Spinal cord (tissue), 10 donors: ENCODE results near the gene TGFBR2. TPM values are rescaled to one million over a fixed set of nuclear protein-coding genes. Genes with fewer than 3 reads are reported as not detected.
A peak's percentile ranks its signal among the peaks of the same experiment; 100 is the strongest.

Source experiments
- DNase-seq, 6 donors: peaks; one replicate each; pipeline versions ENCODE4 v3.0.0 to v3.0.0-alpha.2; 2013 to 2015; ENCODE audit warnings: low spot score in 6 of 6, low read depth in 4 of 6
- H3K27ac ChIP-seq: one replicate; pipeline ENCODE4 v1.5.1; 2013; ENCODE audit warnings: low read depth, low read length, control low read depth
- H3K27me3 ChIP-seq: one replicate; pipeline ENCODE4 v1.6.1; 2013; ENCODE audit warnings: low read length; ENCODE audit not compliant: control insufficient read depth, insufficient read depth
- H3K36me3 ChIP-seq: one replicate; pipeline ENCODE4 v1.6.1; 2013; ENCODE audit warnings: low read length; ENCODE audit not compliant: control insufficient read depth, insufficient read depth
- H3K4me1 ChIP-seq: one replicate; pipeline ENCODE4 v1.6.1; 2013; ENCODE audit warnings: low read length; ENCODE audit not compliant: control insufficient read depth, insufficient read depth
- H3K4me3 ChIP-seq: one replicate; pipeline ENCODE4 v1.5.1; 2013; ENCODE audit warnings: low read depth, low read length, control low read depth
- H3K9me3 ChIP-seq: one replicate; pipeline ENCODE4 v1.6.1; 2013; ENCODE audit warnings: low read length; ENCODE audit not compliant: control insufficient read depth, insufficient read depth
- WGBS: methylation state at CpG from one replicate; pipeline ENCODE4 v1.1.5; 2013; ENCODE audit warnings: missing lambda C conversion rate; ENCODE audit not compliant: insufficient coverage; 5-methylcytosine and 5-hydroxymethylcytosine counted together
- polyA plus RNA-seq, 2 donors: library from polyadenylated mRNA; unstranded; fragments of 120-200 nt; gene quantifications; one replicate each; pipeline ENCODE4 v1.2.1, GENCODE V29; 2013; ENCODE audit not compliant: insufficient read length in 2 of 2
- total RNA-seq, 2 donors: library from RNA; depleted of rRNA in 1 of 2; stranded (reverse); fragments of 120-200 nt in 1 of 2; fragments of >200 nt in 1 of 2; gene quantifications; one replicate each; pipeline versions ENCODE4 v1.2.3 to v1.2.4, GENCODE V29; 2013 to 2014
- donor health status: healthy.

The TGFBR2 gene
- total and polyA plus RNA-seq, 4 donors: 25.1 to 76.7 (median 43.1) TPM

DNA sequence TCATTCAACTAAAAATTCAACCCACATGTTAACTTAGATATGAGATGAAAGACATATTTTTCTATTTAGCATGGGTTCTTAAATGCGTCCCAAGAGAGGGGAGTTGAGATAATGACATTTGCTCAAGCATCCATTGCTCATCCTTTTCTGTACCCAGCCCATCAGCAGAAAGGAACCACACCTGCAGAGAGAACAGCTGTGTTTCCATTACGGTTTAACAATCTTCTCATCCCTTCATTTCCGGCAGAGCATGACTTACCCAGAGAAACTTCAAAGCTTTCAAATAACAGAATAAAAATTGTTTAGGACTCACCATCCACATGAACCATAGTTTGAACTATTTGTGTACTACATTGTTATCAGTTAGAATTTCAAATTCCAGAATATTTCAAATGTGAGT, 113.1 kb downstream of the TGFBR2 start:
- H3K27me3 ChIP-seq: no peaks in the 10 kb centered on the region
- no peak overlapping the region for H3K4me3 ChIP-seq
- H3K4me1 ChIP-seq: no peaks in the 10 kb centered on the region
- DNase-seq: no peak
- no peaks in the 10 kb centered on the region for H3K36me3 ChIP-seq
- H3K27ac ChIP-seq: no peak overlapping the region
- peaks cover 2% of the 10 kb centered on the region for H3K9me3 ChIP-seq
- WGBS: 100% methylated on average over 1 of the region's 3 CpGs

- Histone ChIP-seq H3K27me3 (no peaks in the 10 kb centered on the region), H3K27ac (no peak overlapping the region), H3K4me3 (no peak overlapping the region), H3K4me1 (no peaks in the 10 kb centered on the region), H3K9me3 (peaks cover 2% of the 10 kb centered on the region), H3K36me3 (no peaks in the 10 kb centered on the region)
- no peak for DNase-seq
- 89% methylated on average over 5 of the region's 5 CpGs for WGBS
Observed at GRCh38 chr3:30720586-30721313, 114.3 kb downstream of the TGFBR2 start.

DNA sequence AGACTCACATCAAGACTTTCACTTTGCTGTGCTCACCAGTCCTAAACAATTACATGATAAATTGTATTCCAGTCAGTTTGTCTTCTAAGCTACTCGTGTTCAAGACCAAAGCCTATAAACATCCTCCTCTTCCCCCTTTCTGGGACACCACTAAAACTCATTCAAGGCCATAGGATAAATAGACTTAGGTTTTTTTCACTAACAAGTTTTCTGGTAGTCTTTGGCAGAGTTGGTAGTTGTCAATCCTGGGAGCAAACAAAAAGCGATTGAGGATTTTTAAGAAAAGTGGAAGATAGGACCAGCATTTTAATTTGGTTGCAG, 114.9 kb downstream of the TGFBR2 start:
- Histone ChIP-seq H3K36me3 (no peaks in the 10 kb centered on the region), H3K4me3 (no peak overlapping the region), H3K9me3 (peaks cover under 1% of the 10 kb centered on the region), H3K27ac (no peak overlapping the region), H3K4me1 (no peaks in the 10 kb centered on the region), H3K27me3 (no peaks in the 10 kb centered on the region)
- DNase-seq: no peak
- WGBS: 79% methylated on average over 1 of the region's 2 CpGs

DNA sequence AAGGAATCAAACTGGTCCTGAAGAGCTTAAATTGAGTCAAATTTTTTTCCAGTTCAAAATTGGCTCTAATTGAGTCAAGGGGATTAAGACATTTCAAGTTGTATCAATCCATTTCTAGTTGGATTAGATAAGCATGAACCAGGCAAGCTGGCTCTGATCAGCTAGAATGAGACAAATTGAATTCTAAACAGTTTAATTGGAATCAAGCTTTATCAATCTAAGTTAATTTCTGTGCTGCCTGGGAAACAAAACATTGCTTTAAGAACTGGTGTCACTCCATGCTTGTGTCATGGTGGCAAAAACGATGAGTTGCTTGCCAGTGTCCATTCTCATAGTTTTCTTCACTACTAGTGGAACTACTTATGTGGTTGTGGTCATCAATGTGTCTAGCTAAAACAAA, 116.8 kb downstream of the TGFBR2 start:
- H3K4me1 ChIP-seq: no peaks in the 10 kb centered on the region
- 100% methylated on average over 1 of the region's 1 CpG for WGBS
- no peaks in the 10 kb centered on the region for H3K27me3 ChIP-seq
- no peak for DNase-seq
- H3K27ac ChIP-seq: no peak overlapping the region
- H3K36me3 ChIP-seq: no peaks in the 10 kb centered on the region
- no peaks in the 10 kb centered on the region for H3K9me3 ChIP-seq
- H3K4me3 ChIP-seq: no peak overlapping the region

- DNase-seq: no peak
- Histone ChIP-seq H3K9me3 (no peaks in the 10 kb centered on the region), H3K27ac (no peak overlapping the region), H3K4me3 (no peak overlapping the region), H3K27me3 (no peaks in the 10 kb centered on the region), H3K4me1 (no peaks in the 10 kb centered on the region), H3K36me3 (no peaks in the 10 kb centered on the region)
- 94% methylated on average over 3 of the region's 3 CpGs for WGBS
Observed at GRCh38 chr3:30724863-30725262, 118.5 kb downstream of the TGFBR2 start.

- WGBS: no CpG with 5 or more reads among the region's 4 CpGs
- H3K27me3 ChIP-seq: no peaks in the 10 kb centered on the region
Observed at GRCh38 chr3:30728143-30728542, 121.7 kb downstream of the TGFBR2 start.

GRCh38 chr3:30729512-30729911, 123.1 kb downstream of the TGFBR2 start:
- Histone ChIP-seq H3K9me3 (no peaks in the 10 kb centered on the region), H3K4me1 (no peaks in the 10 kb centered on the region), H3K4me3 (no peak overlapping the region), H3K27ac (no peak overlapping the region), H3K27me3 (no peaks in the 10 kb centered on the region), H3K36me3 (no peaks in the 10 kb centered on the region)
- WGBS: no CpG with 5 or more reads among the region's 2 CpGs
- no peak for DNase-seq

More at GRCh38 chr3:30728143-30728542, 121.7 kb downstream of the TGFBR2 start:
- no peaks in the 10 kb centered on the region for H3K9me3 ChIP-seq
- no peak overlapping the region for H3K4me3 ChIP-seq
- H3K27ac ChIP-seq: no peak overlapping the region
- no peaks in the 10 kb centered on the region for H3K36me3 ChIP-seq
- no peaks in the 10 kb centered on the region for H3K4me1 ChIP-seq
- DNase-seq: no peak

- no peak overlapping the region for H3K4me3 ChIP-seq
- peak in 1 of 6 donors; percentile 78 for DNase-seq
Observed at GRCh38 chr3:30729936-30730335, 123.5 kb downstream of the TGFBR2 start.

DNA sequence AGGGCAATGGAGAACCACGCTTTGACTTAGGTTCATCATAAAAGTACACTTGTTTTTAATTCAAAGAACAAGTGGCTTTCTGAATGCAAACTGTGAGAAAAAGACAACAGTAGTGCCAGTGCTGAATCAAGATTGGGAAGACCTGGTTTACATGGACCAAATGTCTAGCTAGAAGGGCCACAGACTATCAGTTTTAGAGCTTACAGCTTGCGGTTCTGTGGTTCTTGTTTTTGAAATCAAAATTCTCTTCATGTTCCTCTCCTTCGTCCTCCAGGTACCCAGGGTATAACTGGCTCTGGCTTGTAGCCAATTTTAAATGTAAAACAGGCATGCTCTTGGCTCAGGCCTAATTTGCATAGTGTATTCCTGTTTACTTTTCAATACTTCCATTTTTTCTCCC, 124.6 kb downstream of the TGFBR2 start:
- 60% methylated on average over 1 of the region's 3 CpGs for WGBS
- Histone ChIP-seq H3K4me1 (no peaks in the 10 kb centered on the region), H3K4me3 (no peak overlapping the region), H3K27ac (no peak overlapping the region), H3K36me3 (no peaks in the 10 kb centered on the region), H3K27me3 (no peaks in the 10 kb centered on the region), H3K9me3 (no peaks in the 10 kb centered on the region)
- DNase-seq: peak in 1 of 6 donors; percentile 61

More at GRCh38 chr3:30729936-30730335, 123.5 kb downstream of the TGFBR2 start:
- Histone ChIP-seq H3K4me1 (no peaks in the 10 kb centered on the region), H3K27ac (no peak overlapping the region), H3K27me3 (no peaks in the 10 kb centered on the region), H3K9me3 (no peaks in the 10 kb centered on the region), H3K36me3 (no peaks in the 10 kb centered on the region)

GRCh38 chr3:30733209-30733608, 126.8 kb downstream of the TGFBR2 start:
- DNase-seq: peak in 1 of 6 donors; percentile 87
- no peaks in the 10 kb centered on the region for H3K9me3 ChIP-seq
- H3K27ac ChIP-seq: no peak overlapping the region

More at GRCh38 chr3:30733209-30733608, 126.8 kb downstream of the TGFBR2 start:
- H3K36me3 ChIP-seq: no peaks in the 10 kb centered on the region
- no peaks in the 10 kb centered on the region for H3K4me1 ChIP-seq
- H3K4me3 ChIP-seq: no peak overlapping the region
- H3K27me3 ChIP-seq: no peaks in the 10 kb centered on the region
- no CpG with 5 or more reads among the region's 1 CpG for WGBS
